HuH-7 (cell line): ENCODE measurements around the gene PPP1R12B.
"Not testable (repeated sequence)": the region's sequence is repeated elsewhere in the genome, so short reads cannot be mapped to it uniquely, and the experiment has no call there.

Source experiments
- DNase-seq: peaks from one replicate; pipeline ENCODE4 v3.0.0; 2011; ENCODE audit warnings: low spot score

Gene PPP1R12B

GRCh38 chr1:202630541-202630940, 282.0 kb downstream of the PPP1R12B start:
- no peak for DNase-seq

GRCh38 chr1:202631076-202631923, 282.8 kb downstream of the PPP1R12B start:
- DNase-seq, result no peak

GRCh38 chr1:202632241-202632640, 283.7 kb downstream of the PPP1R12B start:
- DNase-seq, result no peak

GRCh38 chr1:202636171-202636570, 287.7 kb downstream of the PPP1R12B start:
- DNase-seq, result not testable (repeated sequence)

GRCh38 chr1:202637321-202638018, 289.0 kb downstream of the PPP1R12B start:
- DNase-seq, result not testable (repeated sequence)

- no peak for DNase-seq
These were observed 289.7 kb downstream of the PPP1R12B start for GRCh38 chr1:202638019-202638700.

- DNase-seq, result not testable (repeated sequence)
These were observed 290.3 kb downstream of the PPP1R12B start for GRCh38 chr1:202638701-202639305.

- DNase-seq, result no peak
These were observed 291.0 kb downstream of the PPP1R12B start for GRCh38 chr1:202639500-202639899.

- DNase-seq, result no peak
These were observed 293.7 kb downstream of the PPP1R12B start for GRCh38 chr1:202642212-202642611.
